Femur (tissue), 1 donor: ENCODE results near the gene NENF.
A peak's percentile ranks its signal among the peaks of the same experiment; 100 is the strongest.
"Not testable (repeated sequence)": the region's sequence is repeated elsewhere in the genome, so short reads cannot be mapped to it uniquely, and the experiment has no call there.

ENCODE experiments used
- DNase-seq: peaks from one replicate; pipeline ENCODE4 v3.0.0-alpha.2; 2017

Gene NENF

GRCh38 chr1:212432661-212433576 is at the start of gene NENF:
NENF (plus strand) TSS chr1:212432920; CDS start chr1:212432944, 24 bp downstream.
- peak; percentile 91 for DNase-seq

- no peak for DNase-seq
Observed at GRCh38 chr1:212386029-212386428, 46.7 kb upstream of the NENF start.

- DNase-seq: no peak
Observed at GRCh38 chr1:212388985-212389716, 43.6 kb upstream of the NENF start.

- DNase-seq: not testable (repeated sequence)
Observed at GRCh38 chr1:212395678-212396437, 36.9 kb upstream of the NENF start.

GRCh38 chr1:212396638-212397037 is 36.1 kb upstream of the NENF start:
- DNase-seq: no peak

GRCh38 chr1:212397171-212397570 is 35.5 kb upstream of the NENF start:
- DNase-seq: no peak

- DNase-seq: no peak
Observed at GRCh38 chr1:212401042-212401441, 31.7 kb upstream of the NENF start.

GRCh38 chr1:212401838-212402582 is 30.7 kb upstream of the NENF start:
- no peak for DNase-seq

GRCh38 chr1:212402666-212403321 is 29.9 kb upstream of the NENF start:
- DNase-seq: no peak

GRCh38 chr1:212410231-212410820 is 22.4 kb upstream of the NENF start:
- DNase-seq: no peak

GRCh38 chr1:212412374-212412773 is 20.3 kb upstream of the NENF start:
- no peak for DNase-seq

- no peak for DNase-seq
Observed at GRCh38 chr1:212413902-212414327, 18.8 kb upstream of the NENF start.

- DNase-seq: peak; percentile 94
Observed at GRCh38 chr1:212414328-212415106, 18.2 kb upstream of the NENF start, which contains the start of gene PACC1. PACC1 (minus strand) TSS chr1:212414886; CDS start chr1:212414757, 129 bp downstream.

- no peak for DNase-seq
Observed at GRCh38 chr1:212415107-212415841, 17.4 kb upstream of the NENF start.

- no peak for DNase-seq
Observed at GRCh38 chr1:212421165-212421564, 11.6 kb upstream of the NENF start.

GRCh38 chr1:212423879-212424278 is 8.8 kb upstream of the NENF start:
- no peak for DNase-seq

- DNase-seq: no peak
Observed at GRCh38 chr1:212428496-212428895, 4.2 kb upstream of the NENF start.

GRCh38 chr1:212430416-212430815 is 2.3 kb upstream of the NENF start:
- DNase-seq: no peak

- DNase-seq: no peak
Observed at GRCh38 chr1:212430955-212431394, 1.7 kb upstream of the NENF start.

GRCh38 chr1:212431644-212432043 is 1.1 kb upstream of the NENF start:
- DNase-seq: no peak
